Testis (tissue), 2 donors: Measurements from ENCODE around the gene RUBCN.
"Not testable (repeated sequence)": the region's sequence is repeated elsewhere in the genome, so short reads cannot be mapped to it uniquely, and the experiment has no call there.

Experiments used
- POLR2A ChIP-seq: fragments of 450-650 bp; IDR thresholded peaks from one replicate; pipeline ENCODE4 v1.6.1; 2017; ENCODE audit warnings: antibody characterized with exemption, mild to moderate bottlenecking, moderate library complexity
- TF ChIP-seq, protein P1 (sequence below), 3 experiments: fragments of 450-650 bp in 2 of 3; fragments of 200-600 bp in 1 of 3; sonication (generic) in 1 of 3; IDR thresholded peaks; one replicate each; pipeline ENCODE4 v1.5.1; 2016 to 2019; ENCODE audit warnings: antibody characterized with exemption in 3 of 3, mild to moderate bottlenecking in 2 of 3, moderate library complexity in 1 of 3

GRCh38 chr3:197630766-197631165 is 105.9 kb downstream of the RUBCN start:
- TF ChIP-seq, protein P1, sequence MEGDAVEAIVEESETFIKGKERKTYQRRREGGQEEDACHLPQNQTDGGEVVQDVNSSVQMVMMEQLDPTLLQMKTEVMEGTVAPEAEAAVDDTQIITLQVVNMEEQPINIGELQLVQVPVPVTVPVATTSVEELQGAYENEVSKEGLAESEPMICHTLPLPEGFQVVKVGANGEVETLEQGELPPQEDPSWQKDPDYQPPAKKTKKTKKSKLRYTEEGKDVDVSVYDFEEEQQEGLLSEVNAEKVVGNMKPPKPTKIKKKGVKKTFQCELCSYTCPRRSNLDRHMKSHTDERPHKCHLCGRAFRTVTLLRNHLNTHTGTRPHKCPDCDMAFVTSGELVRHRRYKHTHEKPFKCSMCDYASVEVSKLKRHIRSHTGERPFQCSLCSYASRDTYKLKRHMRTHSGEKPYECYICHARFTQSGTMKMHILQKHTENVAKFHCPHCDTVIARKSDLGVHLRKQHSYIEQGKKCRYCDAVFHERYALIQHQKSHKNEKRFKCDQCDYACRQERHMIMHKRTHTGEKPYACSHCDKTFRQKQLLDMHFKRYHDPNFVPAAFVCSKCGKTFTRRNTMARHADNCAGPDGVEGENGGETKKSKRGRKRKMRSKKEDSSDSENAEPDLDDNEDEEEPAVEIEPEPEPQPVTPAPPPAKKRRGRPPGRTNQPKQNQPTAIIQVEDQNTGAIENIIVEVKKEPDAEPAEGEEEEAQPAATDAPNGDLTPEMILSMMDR (IDR thresholded peaks at IDR 0.05): not testable (repeated sequence)
- not testable (repeated sequence) for TF ChIP-seq POLR2A
